GM23338 (cell line): Measurements from ENCODE around the gene SNAPC4. TPM values are rescaled to one million over a fixed set of nuclear protein-coding genes. Genes with fewer than 3 reads are reported as not detected.

Source experiments
- ATAC-seq: fragments of 200-7000 bp; cut with Tn5 transposase; 3 replicates; pipeline ENCODE4 v1.9.1; 2020
- DNase-seq: peaks from one replicate; pipeline ENCODE4 v3.0.0-alpha.2; 2015; ENCODE audit warnings: low spot score
- H2AFZ ChIP-seq: fragments of 200-600 bp; sonication (generic); 2 replicates; pipeline ENCODE4 v1.8.0; 2016; ENCODE audit warnings: antibody characterized with exemption, mild to moderate bottlenecking, moderate library complexity
- H3F3A ChIP-seq: fragments of 200-600 bp; sonication (generic); replicated peaks from 2 replicates; pipeline ENCODE4 v1.8.0; 2017; ENCODE audit warnings: antibody characterized with exemption, mixed run types, low read depth
- H3K27ac ChIP-seq: fragments of 200-600 bp; sonication (generic); 2 replicates; pipeline ENCODE4 v1.6.1; 2016; ENCODE audit warnings: low read depth
- H3K27me3 ChIP-seq: fragments of 200-600 bp; sonication (generic); 2 replicates; pipeline ENCODE4 v1.8.0; 2016; ENCODE audit warnings: mild to moderate bottlenecking, mixed run types, moderate library complexity; ENCODE audit not compliant: insufficient read depth
- H3K36me3 ChIP-seq: fragments of 200-600 bp; sonication (generic); 2 replicates; pipeline ENCODE4 v1.8.0; 2016; ENCODE audit warnings: mild to moderate bottlenecking; ENCODE audit not compliant: insufficient read depth
- H3K4me1 ChIP-seq: fragments of 200-600 bp; sonication (generic); 2 replicates; pipeline ENCODE4 v1.8.0; 2016; ENCODE audit warnings: mild to moderate bottlenecking, moderate library complexity; ENCODE audit not compliant: insufficient read depth
- H3K4me2 ChIP-seq: fragments of 200-600 bp; sonication (generic); 2 replicates; pipeline ENCODE4 v1.7.1; 2017; ENCODE audit warnings: mixed run types
- H3K4me3 ChIP-seq: fragments of 200-600 bp; sonication (generic); 2 replicates; pipeline ENCODE4 v1.6.1; 2016; ENCODE audit warnings: mixed run types
- H3K79me2 ChIP-seq: fragments of 200-600 bp; sonication (generic); replicated peaks from 2 replicates; pipeline ENCODE4 v1.8.0; 2017; ENCODE audit warnings: mild to moderate bottlenecking; ENCODE audit not compliant: insufficient read depth
- H3K9me2 ChIP-seq: fragments of 200-600 bp; sonication (generic); 2 replicates; pipeline ENCODE4 v1.8.0; 2017; ENCODE audit not compliant: insufficient read depth
- H4K20me1 ChIP-seq: fragments of 200-600 bp; sonication (generic); replicated peaks from 2 replicates; pipeline ENCODE4 v1.8.0; 2017; ENCODE audit warnings: mild to moderate bottlenecking; ENCODE audit not compliant: insufficient read depth
- H3K27ac Mint-ChIP-seq: 2 replicates; pipeline ENCODE4 v1.8.0; 2020; ENCODE audit warnings: inconsistent platforms, mild to moderate bottlenecking, moderate library complexity, mixed read lengths
- H3K27me3 Mint-ChIP-seq: 3 replicates; pipeline ENCODE4 v1.8.0; 2022; ENCODE audit warnings: low read depth, mild to moderate bottlenecking, moderate library complexity, mixed read lengths, inconsistent platforms; ENCODE audit not compliant: insufficient read depth, poor library complexity
- H3K36me3 Mint-ChIP-seq: 3 replicates; pipeline ENCODE4 v1.8.0; 2021; ENCODE audit warnings: low read depth, mild to moderate bottlenecking, inconsistent platforms, moderate library complexity, mixed read lengths
- H3K4me1 Mint-ChIP-seq: 3 replicates; pipeline ENCODE4 v1.8.0; 2020; ENCODE audit warnings: mild to moderate bottlenecking, inconsistent platforms, mixed read lengths
- H3K4me3 Mint-ChIP-seq: 3 replicates; pipeline ENCODE4 v1.8.0; 2021; ENCODE audit warnings: moderate library complexity, mild to moderate bottlenecking, inconsistent platforms, mixed read lengths
- H3K9me3 Mint-ChIP-seq: 3 replicates; pipeline ENCODE4 v1.8.0; 2020; ENCODE audit warnings: moderate library complexity, mild to moderate bottlenecking, inconsistent platforms, mixed read lengths
- CTCF ChIP-seq, 2 experiments: fragments of 200-600 bp in 1 of 2; sonication (generic) in 1 of 2; conservative IDR thresholded peaks; 2 replicates each; pipeline versions ENCODE4 v1.5.1 to v1.6.1; 2016 to 2017; ENCODE audit warnings: antibody characterized with exemption in 2 of 2, low read depth in 2 of 2, mild to moderate bottlenecking in 2 of 2, moderate library complexity in 1 of 2
- ETS1 ChIP-seq: IDR thresholded peaks from 2 replicates; pipeline ENCODE4 v1.6.1; 2016; ENCODE audit warnings: antibody characterized with exemption
- EZH2 ChIP-seq: fragments of 200-600 bp; sonication (generic); IDR thresholded peaks from one replicate; pipeline ENCODE4 v1.8.0; 2017; ENCODE audit warnings: antibody characterized with exemption, mild to moderate bottlenecking, low read depth; ENCODE audit not compliant: unreplicated experiment
- EZH2phosphoT487 ChIP-seq: fragments of 200-600 bp; sonication (generic); IDR thresholded peaks from one replicate; pipeline ENCODE4 v1.8.1; 2018; ENCODE audit warnings: antibody characterized with exemption; ENCODE audit not compliant: unreplicated experiment
- JUNB ChIP-seq: IDR thresholded peaks from one replicate; pipeline ENCODE4 v1.6.1; 2016; ENCODE audit warnings: antibody characterized with exemption; ENCODE audit not compliant: unreplicated experiment
- NANOG ChIP-seq: IDR thresholded peaks from 2 replicates; pipeline ENCODE4 v1.6.1; 2016; ENCODE audit warnings: antibody characterized with exemption, borderline replicate concordance
- POLR2AphosphoS5 ChIP-seq: IDR thresholded peaks from 2 replicates; pipeline ENCODE4 v1.6.1; 2016; ENCODE audit warnings: antibody characterized with exemption, low read depth
- REST ChIP-seq: IDR thresholded peaks from one replicate; pipeline ENCODE4 v1.6.1; 2018; ENCODE audit warnings: antibody characterized with exemption; ENCODE audit not compliant: unreplicated experiment
- STAT1 ChIP-seq: IDR thresholded peaks from one replicate; pipeline ENCODE4 v1.6.1; 2016; ENCODE audit warnings: antibody characterized with exemption; ENCODE audit not compliant: unreplicated experiment
- ZNF114 ChIP-seq: fragments of 250-450 bp; sonication (Bioruptor Pico); IDR thresholded peaks from 2 replicates; pipeline ENCODE4 v1.5.0; 2020; ENCODE audit warnings: mild to moderate bottlenecking, moderate library complexity
- ZNF331 ChIP-seq: fragments of 250-450 bp; sonication (Bioruptor Pico); IDR thresholded peaks from 2 replicates; pipeline ENCODE4 v1.5.0; 2020; ENCODE audit warnings: low read depth, mild to moderate bottlenecking, moderate library complexity
- ZNF462 ChIP-seq: fragments of 250-450 bp; sonication (Bioruptor Pico); IDR thresholded peaks from 2 replicates; pipeline ENCODE4 v1.5.0; 2020; ENCODE audit warnings: mild to moderate bottlenecking, moderate library complexity
- polyA plus RNA-seq: library from polyadenylated mRNA; unstranded; fragments of >200 nt; fragmentation: Nextera tagmentation; extraction: Ambion mirVana; gene quantifications from 2 replicates; pipeline ENCODE4 v1.2.1, GENCODE V29; 2016
- total RNA-seq: library from RNA; depleted of rRNA; stranded (reverse); fragments of >200 nt; shearing (Covaris generic); gene quantifications from 2 replicates; pipeline ENCODE4 v1.2.3, GENCODE V29; 2014

Gene SNAPC4
- total and polyA plus RNA-seq, 2 experiments from 2014 or later = 8.8 to 22.7 TPM

- Histone ChIP-seq H2AFZ (no peak overlapping the region), H3K4me3 (no peak overlapping the region), H3K4me1 (no peaks in the 10 kb centered on the region), H3F3A (0 out of 2 replicates have a peak, but pooled peaks cover 4% of the 10 kb centered on the region), H4K20me1 (peaks cover 16% of the 10 kb centered on the region), H3K27me3 (no peaks in the 10 kb centered on the region), H3K36me3 (peaks cover 25% of the 10 kb centered on the region), H3K9me2 (no peaks in the 10 kb centered on the region), H3K79me2 (peaks cover 10% of the 10 kb centered on the region; the same call in 1 of the 2 replicates), H3K27ac (no peak overlapping the region), H3K4me2 (no peak overlapping the region)
- no peak overlapping the region for H3K4me3 Mint-ChIP-seq
- peaks cover 1% of the 10 kb centered on the region for H3K27me3 Mint-ChIP-seq
- TF ChIP-seq ETS1 (no peak), NANOG (no peak), STAT1 (no peak), POLR2AphosphoS5 (no peak), ZNF331 (CRISPR knock-in tag) (no peak), REST (no peak), CTCF (conservative IDR thresholded peaks at IDR 0.05; ENCODE audit: low read depth in 2 of 2) (no peak), ZNF114 (no peak), EZH2phosphoT487 (no peak), JUNB (no peak), ZNF462 (CRISPR knock-in tag) (no peak), EZH2 (no peak)
- H3K9me3 Mint-ChIP-seq = no peaks in the 10 kb centered on the region
- H3K36me3 Mint-ChIP-seq = peaks cover 74% of the 10 kb centered on the region
- DNase-seq = no peak
- H3K4me1 Mint-ChIP-seq = no peaks in the 10 kb centered on the region
- H3K27ac Mint-ChIP-seq = no peak overlapping the region; the same call in 1 of the 2 replicates
- ATAC-seq = no peak
These were observed 8.0 kb downstream of the SNAPC4 start for GRCh38 chr9:136391737-136392537.
